Hepatocyte (in vitro differentiated cells): ENCODE measurements around the gene SNX2.

Experiments used
- CTCF ChIP-seq: fragments of 200-600 bp; sonication (generic); IDR thresholded peaks from 2 replicates; pipeline ENCODE4 v1.5.1; 2016; ENCODE audit warnings: antibody characterized with exemption, mild to moderate bottlenecking; ENCODE audit not compliant: poor library complexity
- EZH2 ChIP-seq: fragments of 200-600 bp; sonication (generic); IDR thresholded peaks from 2 replicates; pipeline ENCODE4 v1.6.1; 2016; ENCODE audit warnings: antibody characterized with exemption, mild to moderate bottlenecking, borderline replicate concordance
- EZH2phosphoT487 ChIP-seq: fragments of 200-600 bp; sonication (generic); IDR thresholded peaks from one replicate; pipeline ENCODE4 v1.6.1; 2018; ENCODE audit warnings: antibody characterized with exemption, mild to moderate bottlenecking, low read depth, moderate library complexity; ENCODE audit not compliant: unreplicated experiment, severe bottlenecking

GRCh38 chr5:122738088-122738487 is 36.8 kb upstream of the SNX2 start:
- TF ChIP-seq CTCF (no peak), EZH2phosphoT487 (no peak), EZH2 (no peak)
